Right atrium auricular region (tissue), 2 donors: ENCODE results near the gene SOX6. TPM values are rescaled to one million over a fixed set of nuclear protein-coding genes. Genes with fewer than 3 reads are reported as not detected.
"Not testable (repeated sequence)": the region's sequence is repeated elsewhere in the genome, so short reads cannot be mapped to it uniquely, and the experiment has no call there.

ENCODE experiments used
- DNase-seq: peaks from one replicate; pipeline ENCODE4 v3.0.0-alpha.2; 2019; ENCODE audit warnings: low spot score
- H3K27ac ChIP-seq, 2 donors: fragments of 200-600 bp; sonication (generic); 1 replicate in 1 of 2; 2 replicates in 1 of 2; pipeline ENCODE4 v1.5.1; 2016 to 2019
- H3K27me3 ChIP-seq, 2 donors: fragments of 200-600 bp; sonication (generic); one replicate each; pipeline versions ENCODE4 v1.5.1 to v1.6.0; 2017 to 2019
- H3K36me3 ChIP-seq: fragments of 200-600 bp; sonication (generic); one replicate; pipeline ENCODE4 v1.5.1; 2016
- H3K4me1 ChIP-seq, 2 donors: fragments of 200-600 bp; sonication (generic); one replicate each; pipeline versions ENCODE4 v1.5.1 to v1.6.0; 2017 to 2019
- H3K4me3 ChIP-seq, 2 donors: fragments of 200-600 bp; sonication (generic); 1 replicate in 1 of 2; 2 replicates in 1 of 2; pipeline ENCODE4 v1.5.1; 2017 to 2019; ENCODE audit warnings: mild to moderate bottlenecking in 1 of 2, moderate library complexity in 1 of 2
- H3K9me3 ChIP-seq, 2 donors: fragments of 200-600 bp; sonication (generic); one replicate each; pipeline ENCODE4 v1.5.1; 2019
- CTCF ChIP-seq, 2 donors: fragments of 200-600 bp; sonication (generic); IDR thresholded peaks; one replicate each; pipeline ENCODE4 v1.5.1; 2019; ENCODE audit warnings: antibody characterized with exemption in 2 of 2
- total RNA-seq, 2 donors: library from RNA; depleted of rRNA; stranded (reverse); fragments of >200 nt; gene quantifications; one replicate each; pipeline ENCODE4 v1.1.0, GENCODE V29; 2016

The SOX6 gene
- total RNA-seq, 2 donors from 2014 or later: 13.5 to 14.3 TPM

GRCh38 chr11:16034074-16034473 lies 322.3 kb downstream of the SOX6 start:
- Histone ChIP-seq H3K9me3 (no peaks in the 10 kb centered on the region), H3K36me3 (no peaks in the 10 kb centered on the region), H3K27ac (no peak overlapping the region), H3K4me3 (no peak overlapping the region), H3K27me3 (no peaks in the 10 kb centered on the region), H3K4me1 (no peaks in the 10 kb centered on the region)
- TF ChIP-seq CTCF (IDR thresholded peaks at IDR 0.05): no peak
- DNase-seq: no peak

- Histone ChIP-seq H3K4me3 (no peak overlapping the region), H3K27me3 (no peaks in the 10 kb centered on the region), H3K9me3 (no peaks in the 10 kb centered on the region), H3K27ac (no peak overlapping the region), H3K36me3 (no peaks in the 10 kb centered on the region), H3K4me1 (no peaks in the 10 kb centered on the region)
- DNase-seq: no peak
- no peak for TF ChIP-seq CTCF (IDR thresholded peaks at IDR 0.05)
Measured at GRCh38 chr11:16032974-16033373, 323.4 kb downstream of the SOX6 start.

GRCh38 chr11:16031210-16031609 lies 325.1 kb downstream of the SOX6 start:
- Histone ChIP-seq H3K36me3 (no peaks in the 10 kb centered on the region), H3K4me3 (no peak overlapping the region), H3K27ac (no peak overlapping the region), H3K9me3 (no peaks in the 10 kb centered on the region), H3K27me3 (no peaks in the 10 kb centered on the region), H3K4me1 (no peaks in the 10 kb centered on the region)
- no peak for DNase-seq
- no peak for TF ChIP-seq CTCF (IDR thresholded peaks at IDR 0.05)

GRCh38 chr11:16030664-16031063 lies 325.7 kb downstream of the SOX6 start:
- DNase-seq: no peak
- Histone ChIP-seq H3K4me1 (no peaks in the 10 kb centered on the region), H3K9me3 (no peaks in the 10 kb centered on the region), H3K27ac (no peak overlapping the region), H3K27me3 (no peaks in the 10 kb centered on the region), H3K36me3 (no peaks in the 10 kb centered on the region), H3K4me3 (no peak overlapping the region)
- TF ChIP-seq CTCF (IDR thresholded peaks at IDR 0.05): no peak

GRCh38 chr11:16029151-16029550 lies 327.2 kb downstream of the SOX6 start:
- H3K27me3 ChIP-seq, H3K36me3 ChIP-seq, H3K27ac ChIP-seq, H3K4me1 ChIP-seq, DNase-seq, H3K9me3 ChIP-seq, H3K4me3 ChIP-seq: not testable (repeated sequence)

GRCh38 chr11:16028419-16028818 lies 327.9 kb downstream of the SOX6 start:
- no peak for DNase-seq
- Histone ChIP-seq H3K27me3 (no peaks in the 10 kb centered on the region), H3K4me1 (no peaks in the 10 kb centered on the region), H3K27ac (no peak overlapping the region), H3K9me3 (no peaks in the 10 kb centered on the region), H3K36me3 (no peaks in the 10 kb centered on the region), H3K4me3 (no peak overlapping the region)
- TF ChIP-seq CTCF (IDR thresholded peaks at IDR 0.05): no peak
